Mucosa of gallbladder (tissue), 1 donor: ENCODE data around the gene PRXL2B. TPM values are rescaled to one million over a fixed set of nuclear protein-coding genes. Genes with fewer than 3 reads are reported as not detected.

Experiments used
- DNase-seq: peaks from one replicate; pipeline ENCODE4 v3.0.0-alpha.2; 2020; ENCODE audit warnings: low spot score
- total RNA-seq: library from RNA; stranded (reverse); gene quantifications from one replicate; pipeline ENCODE4 v1.2.1, GENCODE V29; 2021
- donor health status: DM: no; HTN: no; CAD: no.

PRXL2B gene
- total RNA-seq, 1 donor from 2014 or later, result 133 TPM

- no peak for DNase-seq
Measured at GRCh38 chr1:2635361-2636010, 48.9 kb downstream of the PRXL2B start.

GRCh38 chr1:2636733-2637132 is 50.2 kb downstream of the PRXL2B start:
- DNase-seq, result no peak

GRCh38 chr1:2637442-2638145 is 51.0 kb downstream of the PRXL2B start:
- DNase-seq, result no peak

GRCh38 chr1:2638466-2639115 is 52.0 kb downstream of the PRXL2B start:
- DNase-seq, result no peak

- no peak for DNase-seq
Measured at GRCh38 chr1:2639203-2639602, 52.6 kb downstream of the PRXL2B start.

GRCh38 chr1:2639607-2640521 is 53.3 kb downstream of the PRXL2B start:
- no peak for DNase-seq

- no peak for DNase-seq
Measured at GRCh38 chr1:2640626-2641025, 54.0 kb downstream of the PRXL2B start.

Other genes starting within 250 kb of the PRXL2B start
- 24.4 TPM for gene MORN1, start 195.2 kb upstream of the PRXL2B start, total RNA-seq
- gene RER1, start 194.9 kb upstream of the PRXL2B start, total RNA-seq, result 172 TPM
- gene PEX10, start 174.2 kb upstream of the PRXL2B start, total RNA-seq, result 17.9 TPM
- gene PLCH2, start 110.5 kb upstream of the PRXL2B start, total RNA-seq, result 8.1 TPM
- 39.9 TPM for gene PANK4, start 60.2 kb upstream of the PRXL2B start, total RNA-seq
- gene HES5, start 56.5 kb upstream of the PRXL2B start, total RNA-seq, result 0.20 TPM
- 231 TPM for gene TNFRSF14, start 30.4 kb upstream of the PRXL2B start, total RNA-seq
- 22.9 TPM for gene MMEL1, start 46.2 kb downstream of the PRXL2B start, total RNA-seq
- gene TTC34, start 214.9 kb downstream of the PRXL2B start, total RNA-seq, result 1.4 TPM